Keratinocyte (primary cell): ENCODE measurements around the gene SRSF5. TPM values are rescaled to one million over a fixed set of nuclear protein-coding genes. Genes with fewer than 3 reads are reported as not detected.
"Not testable (repeated sequence)": the region's sequence is repeated elsewhere in the genome, so short reads cannot be mapped to it uniquely, and the experiment has no call there.

Source experiments
- DNase-seq: peaks from one replicate; pipeline ENCODE4 v3.0.0-alpha.2; 2011; ENCODE audit warnings: low read depth, missing footprints, low spot score
- FAIRE-seq: peaks from 2 replicates; lab custom pipeline; 2011; peaks lifted over from hg19 to GRCh38; lab: Jason Lieb, UNC
- H2AFZ ChIP-seq: 2 replicates; pipeline ENCODE4 v1.6.0; 2012; ENCODE audit warnings: low read length, control low read depth, inconsistent platforms; ENCODE audit not compliant: control insufficient read depth
- H3K27ac ChIP-seq: 2 replicates; pipeline ENCODE4 v1.5.1; 2011; ENCODE audit warnings: low read length; ENCODE audit not compliant: control insufficient read depth, insufficient read depth
- H3K27me3 ChIP-seq: 3 replicates; pipeline ENCODE4 v1.6.0; 2011; ENCODE audit warnings: low read length; ENCODE audit not compliant: control insufficient read depth, insufficient read depth; ENCODE audit errors: extremely low read depth
- H3K36me3 ChIP-seq, 2 experiments: 2 replicates in 1 of 2; 3 replicates in 1 of 2; pipeline ENCODE4 v1.5.1; 2011; ENCODE audit warnings: low read length in 2 of 2, mild to moderate bottlenecking in 1 of 2; ENCODE audit not compliant: control insufficient read depth in 2 of 2, insufficient read depth in 2 of 2; ENCODE audit errors: extremely low read depth in 1 of 2
- H3K4me1 ChIP-seq: 3 replicates; pipeline ENCODE4 v1.5.1; 2011; ENCODE audit warnings: low read length; ENCODE audit not compliant: control insufficient read depth, insufficient read depth; ENCODE audit errors: extremely low read depth
- H3K4me2 ChIP-seq: 3 replicates; pipeline ENCODE4 v1.6.0; 2011; ENCODE audit warnings: low read depth, low read length; ENCODE audit not compliant: control insufficient read depth, insufficient read depth; ENCODE audit errors: extremely low read depth
- H3K4me3 ChIP-seq, 3 experiments: fragments of 200-600 bp in 1 of 3; sonication (generic) in 1 of 3; 2 replicates in 2 of 3; 3 replicates in 1 of 3; pipeline ENCODE4 v1.5.1; 2011 to 2016; ENCODE audit warnings: low read length in 3 of 3, mild to moderate bottlenecking in 3 of 3, control low read depth in 2 of 3, inconsistent platforms in 1 of 3, low read depth in 1 of 3, mixed read lengths in 1 of 3, mixed run types in 1 of 3, moderate library complexity in 1 of 3; ENCODE audit not compliant: control insufficient read depth in 2 of 3, insufficient read depth in 2 of 3; ENCODE audit errors: extremely low read depth in 1 of 3
- H3K79me2 ChIP-seq: 2 replicates; pipeline ENCODE4 v1.6.0; 2012; ENCODE audit warnings: low read length; ENCODE audit not compliant: control insufficient read depth, insufficient read depth
- H3K9ac ChIP-seq: 3 replicates; pipeline ENCODE4 v1.6.0; 2011; ENCODE audit warnings: low read length; ENCODE audit not compliant: control insufficient read depth, insufficient read depth; ENCODE audit errors: extremely low read depth
- H3K9me1 ChIP-seq: 3 replicates; pipeline ENCODE4 v1.6.0; 2011; ENCODE audit warnings: low read length; ENCODE audit not compliant: control insufficient read depth, insufficient read depth; ENCODE audit errors: extremely low read depth
- H3K9me3 ChIP-seq: 2 replicates; pipeline ENCODE4 v1.5.1; 2012; ENCODE audit warnings: low read depth, low read length; ENCODE audit not compliant: control insufficient read depth
- H4K20me1 ChIP-seq: 3 replicates; pipeline ENCODE4 v1.6.0; 2011; ENCODE audit warnings: low read length; ENCODE audit not compliant: control insufficient read depth, insufficient read depth; ENCODE audit errors: extremely low read depth
- EZH2 ChIP-seq: IDR thresholded peaks from one replicate; pipeline ENCODE4 v1.6.1; 2012; ENCODE audit warnings: inconsistent platforms, mild to moderate bottlenecking, low read length, moderate library complexity
- dilution Hi-C: fragments of 300-500 bp; cut with MboI; formaldehyde crosslinking; loops from one replicate; pipeline ENCODE4 v1.7.0; 2020; ENCODE audit warnings: low sequenced_read_pairs; ENCODE audit not compliant: extremely low pct_ligation_motif_present
- polyA minus RNA-seq, 3 experiments: library from RNA; depleted of rRNA, polyadenylated mRNA; stranded (reverse); fragments of >200 nt; gene quantifications; 1 replicate in 1 of 3; 2 replicates in 1 of 3; 3 replicates in 1 of 3; pipeline ENCODE4 v1.2.3, GENCODE V29; 2011
- polyA plus RNA-seq, 5 experiments: library from polyadenylated mRNA; depleted of rRNA in 3 of 5; stranded (reverse) in 3 of 5; stranded (forward) in 1 of 5; unstranded in 1 of 5; fragments of >200 nt; gene quantifications; 1 replicate in 1 of 5; 2 replicates in 3 of 5; 3 replicates in 1 of 5; pipeline versions ENCODE4 v1.2.1 to v1.2.3, GENCODE V29; 2011 to 2012; ENCODE audit warnings: missing spikeins in 2 of 5, low read depth in 1 of 5, low replicate concordance in 1 of 5
- TF ChIP-seq, protein P1 (sequence below), 3 experiments: IDR thresholded peaks in 1 of 3; conservative IDR thresholded peaks in 1 of 3; optimal IDR thresholded peaks in 1 of 3; 2 replicates in 2 of 3; 3 replicates in 1 of 3; pipeline versions ENCODE3 to v1.5.1; 2011; ENCODE audit warnings: low read length in 3 of 3, mild to moderate bottlenecking in 3 of 3, moderate library complexity in 2 of 3, control low read depth in 1 of 3, inconsistent platforms in 1 of 3; ENCODE audit not compliant: insufficient read depth in 2 of 3; ENCODE audit errors: extremely low read depth in 1 of 3

Gene SRSF5
- polyA plus RNA-seq (189 to 308 TPM (median 292 TPM) in 3 replicates), polyA minus RNA-seq (62.0 to 133 TPM (median 86.7 TPM) in 3 replicates)
- 583 TPM for polyA plus RNA-seq (2011; ENCODE audit: low read depth)
- polyA plus RNA-seq (2011; cell fraction: cytosol; rRNA removed) = 128 and 154 TPM in 2 replicates
- 765 and 1,187 TPM in 2 replicates for polyA plus RNA-seq (2011; cell fraction: nucleus; rRNA removed)
- 259 and 350 TPM in 2 replicates for polyA plus RNA-seq (2012; ENCODE audit: low replicate concordance)
- 85.2 TPM for polyA minus RNA-seq (2011; cell fraction: cytosol; rRNA and poly(A)+ RNA removed)
- 145 and 186 TPM in 2 replicates for polyA minus RNA-seq (2011; cell fraction: nucleus; rRNA and poly(A)+ RNA removed)

DNA sequence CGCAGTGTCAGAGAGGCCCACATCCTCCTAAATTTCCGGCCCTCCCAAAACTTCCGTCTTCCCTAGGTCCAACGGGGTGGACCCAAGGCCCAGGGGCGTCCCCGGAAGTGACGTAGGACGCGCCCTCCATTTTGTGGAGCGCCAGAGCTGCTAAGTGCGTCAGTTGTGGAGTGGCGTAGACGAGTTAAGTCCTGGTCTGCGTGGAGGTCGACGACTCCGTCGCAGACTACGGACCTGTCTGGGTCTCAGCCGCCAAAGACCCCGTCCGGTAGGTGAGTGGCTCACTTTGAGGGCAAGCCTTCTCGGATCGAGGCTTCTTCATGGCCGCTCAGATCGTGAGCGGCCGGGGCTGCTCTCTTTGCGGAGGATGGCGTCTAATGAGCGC, at the start of gene SRSF5:
Gene SRSF5, plus strand, starts transcription at position 159 of the 385 bp plus-strand sequence. CDS start 1,015 bp downstream, outside the sequence.
- Histone ChIP-seq H3K9me3 (no peaks in the 10 kb centered on the region), H2AFZ (peak within 1 kb of the TSS; percentile 78), H3K9me1 (peaks cover 2% of the 10 kb centered on the region), H3K4me1 (peaks cover 14% of the 10 kb centered on the region), H4K20me1 (peaks cover 20% of the 10 kb centered on the region), H3K4me2 (peak within 1 kb of the TSS; percentile 88), H3K36me3 (peaks cover 19 to 40% of the 10 kb centered on the region in 2 experiments), H3K27ac (peak within 1 kb of the TSS; percentile 100), H3K79me2 (peaks cover 40% of the 10 kb centered on the region), H3K4me3 (peak within 1 kb of the TSS; percentile 85 to 100 (median 99)), H3K27me3 (no peaks in the 10 kb centered on the region), H3K9ac (peak within 1 kb of the TSS; percentile 100)
- DNase-seq (peak; percentile 88), FAIRE-seq (peak; percentile 87)
- dilution Hi-C loops = no loop called here
- TF ChIP-seq, protein P1, sequence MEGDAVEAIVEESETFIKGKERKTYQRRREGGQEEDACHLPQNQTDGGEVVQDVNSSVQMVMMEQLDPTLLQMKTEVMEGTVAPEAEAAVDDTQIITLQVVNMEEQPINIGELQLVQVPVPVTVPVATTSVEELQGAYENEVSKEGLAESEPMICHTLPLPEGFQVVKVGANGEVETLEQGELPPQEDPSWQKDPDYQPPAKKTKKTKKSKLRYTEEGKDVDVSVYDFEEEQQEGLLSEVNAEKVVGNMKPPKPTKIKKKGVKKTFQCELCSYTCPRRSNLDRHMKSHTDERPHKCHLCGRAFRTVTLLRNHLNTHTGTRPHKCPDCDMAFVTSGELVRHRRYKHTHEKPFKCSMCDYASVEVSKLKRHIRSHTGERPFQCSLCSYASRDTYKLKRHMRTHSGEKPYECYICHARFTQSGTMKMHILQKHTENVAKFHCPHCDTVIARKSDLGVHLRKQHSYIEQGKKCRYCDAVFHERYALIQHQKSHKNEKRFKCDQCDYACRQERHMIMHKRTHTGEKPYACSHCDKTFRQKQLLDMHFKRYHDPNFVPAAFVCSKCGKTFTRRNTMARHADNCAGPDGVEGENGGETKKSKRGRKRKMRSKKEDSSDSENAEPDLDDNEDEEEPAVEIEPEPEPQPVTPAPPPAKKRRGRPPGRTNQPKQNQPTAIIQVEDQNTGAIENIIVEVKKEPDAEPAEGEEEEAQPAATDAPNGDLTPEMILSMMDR (optimal IDR thresholded peaks at IDR 0.05 in 1 of 3, IDR thresholded peaks at IDR 0.05 in 1 of 3, conservative IDR thresholded peaks at IDR 0.05 in 1 of 3; ENCODE audit: extremely low read depth in 1 of 3, insufficient read depth in 2 of 3, low read length in 3 of 3) = no peak
- no peak for TF ChIP-seq EZH2

DNA sequence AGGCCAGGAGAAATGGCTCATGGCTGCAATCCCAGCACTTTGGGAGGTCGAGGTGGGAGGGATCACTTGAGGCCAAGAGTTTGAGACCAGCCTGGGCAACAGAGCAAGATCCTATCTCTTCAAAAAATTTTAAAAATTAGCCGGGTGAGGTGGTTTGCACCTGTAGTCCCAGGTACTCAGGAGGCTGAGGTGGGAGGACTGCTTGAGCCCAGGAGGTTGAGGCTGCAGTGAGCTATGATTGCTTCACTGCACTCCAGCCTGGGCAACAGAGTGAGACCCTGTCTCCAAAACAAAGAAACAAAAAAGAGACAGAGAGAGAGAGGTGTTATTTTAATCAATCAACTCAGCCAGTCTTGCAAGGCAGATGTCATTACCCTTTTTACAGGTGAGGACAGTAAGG, 48.3 kb upstream of the SRSF5 start:
- not testable (repeated sequence) for H3K9me3 ChIP-seq, H3K27me3 ChIP-seq, H3K4me2 ChIP-seq

More for the DNA sequence above, 48.3 kb upstream of the SRSF5 start:
- H3K9ac ChIP-seq, H3K4me3 ChIP-seq, dilution Hi-C loops, H3K36me3 ChIP-seq, H3K9me1 ChIP-seq, DNase-seq, H2AFZ ChIP-seq, H3K27ac ChIP-seq, H3K79me2 ChIP-seq, FAIRE-seq, H4K20me1 ChIP-seq: not testable (repeated sequence)
- H3K4me1 ChIP-seq = peaks cover 22% of the 10 kb centered on the region
